Gastroesophageal sphincter (tissue), 4 donors: Measurements from ENCODE around the gene KCNMA1. TPM values are rescaled to one million over a fixed set of nuclear protein-coding genes. Genes with fewer than 3 reads are reported as not detected.

Experiments
- ATAC-seq: fragments of 150-250 bp; one replicate; pipeline ENCODE4 v1.9.1; 2016; ENCODE audit warnings: mild to moderate bottlenecking, moderate library complexity
- H3K27ac ChIP-seq, 4 donors: fragments of 200-600 bp; sonication (generic) in 3 of 4; 1 replicate in 3 of 4; 2 replicates in 1 of 4; pipeline ENCODE4 v1.5.1; 2016 to 2019
- H3K27me3 ChIP-seq: fragments of 200-600 bp; sonication (generic); one replicate; pipeline ENCODE4 v1.5.1; 2019
- H3K36me3 ChIP-seq, 2 donors: fragments of 200-600 bp; sonication (generic); one replicate each; pipeline ENCODE4 v1.5.1; 2019; ENCODE audit warnings: control low read depth in 1 of 2
- H3K4me1 ChIP-seq, 3 donors: fragments of 200-600 bp; sonication (generic); 1 replicate in 2 of 3; 2 replicates in 1 of 3; pipeline ENCODE4 v1.5.1; 2016 to 2019; ENCODE audit warnings: control low read depth in 2 of 3
- H3K4me3 ChIP-seq, 2 donors: fragments of 200-600 bp; sonication (generic); one replicate each; pipeline ENCODE4 v1.5.1; 2019; ENCODE audit warnings: mild to moderate bottlenecking in 1 of 2, moderate library complexity in 1 of 2
- H3K9me3 ChIP-seq, 3 donors: fragments of 200-600 bp; sonication (generic); one replicate each; pipeline ENCODE4 v1.5.1; 2017 to 2019; ENCODE audit warnings: control low read depth in 2 of 3
- CTCF ChIP-seq, 4 experiments: fragments of 200-600 bp in 2 of 4; fragments of 450-650 bp in 2 of 4; sonication (generic) in 1 of 4; IDR thresholded peaks; one replicate each; pipeline ENCODE4 v1.5.1; 2017 to 2019; ENCODE audit warnings: antibody characterized with exemption in 4 of 4, mild to moderate bottlenecking in 2 of 4, moderate library complexity in 2 of 4
- EP300 ChIP-seq: sonication (generic); formaldehyde crosslinking; IDR thresholded peaks from one replicate; pipeline ENCODE4 v1.6.1; 2017; ENCODE audit warnings: antibody characterized with exemption, mild to moderate bottlenecking
- POLR2A ChIP-seq, 2 donors: fragments of 450-650 bp; IDR thresholded peaks; one replicate each; pipeline ENCODE4 v1.6.1; 2017; ENCODE audit warnings: antibody characterized with exemption in 2 of 2, mild to moderate bottlenecking in 2 of 2, moderate library complexity in 1 of 2
- POLR2AphosphoS5 ChIP-seq: sonication (generic); formaldehyde crosslinking; IDR thresholded peaks from one replicate; pipeline ENCODE4 v1.6.1; 2017; ENCODE audit warnings: antibody characterized with exemption
- WGBS, 2 donors: methylation state at CpG; one replicate each; pipeline ENCODE4 v1.1.5; 2018; ENCODE audit warnings: low coverage in 1 of 2; 5-methylcytosine and 5-hydroxymethylcytosine counted together
- total RNA-seq, 4 donors: library from RNA; depleted of rRNA; stranded (reverse); fragments of >200 nt; gene quantifications; one replicate each; pipeline ENCODE4 v1.1.0, GENCODE V29; 2016

The KCNMA1 gene
- total RNA-seq, 4 donors from 2014 or later: 168 to 389 (median 323) TPM

DNA sequence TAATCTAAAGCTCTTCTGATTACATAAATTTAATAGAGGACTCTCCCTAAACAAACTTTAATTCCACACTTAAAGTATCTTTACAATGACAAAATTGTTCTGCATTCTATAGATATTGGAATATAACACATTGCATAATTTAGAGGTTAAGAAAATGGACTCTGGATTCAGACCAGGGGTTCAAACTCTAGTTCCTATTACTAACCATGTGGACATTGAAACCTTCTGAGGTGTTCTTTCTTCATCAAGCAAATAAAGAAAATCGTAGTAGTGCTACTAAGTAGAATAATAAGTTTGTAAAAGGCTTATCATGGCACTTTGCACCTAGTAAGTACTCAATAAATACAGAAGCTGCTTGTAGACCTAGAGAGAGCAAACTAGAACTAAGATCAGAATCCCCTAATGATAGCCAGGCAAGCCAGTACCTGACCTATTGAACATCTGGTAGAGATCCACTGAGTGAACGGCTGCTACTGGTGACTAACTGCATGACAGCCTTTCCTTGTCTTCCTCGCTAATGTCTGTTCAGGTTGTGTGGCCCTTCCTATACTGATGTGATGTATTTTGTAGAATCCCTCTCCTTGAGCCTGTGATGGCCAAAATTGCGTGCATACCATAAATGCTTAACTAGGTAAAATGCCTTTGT is 430.3 kb downstream of the KCNMA1 start:
- Histone ChIP-seq H3K4me3 (no peak overlapping the region), H3K9me3 (no peaks in the 10 kb centered on the region), H3K27me3 (no peaks in the 10 kb centered on the region), H3K4me1 (peaks cover 0 to 25% (median 6%) of the 10 kb centered on the region in 3 donors), H3K36me3 (no peaks in the 10 kb centered on the region), H3K27ac (peak overlapping the region; percentile 3 to 74 (median 72))
- 39 to 47% methylated on average over 3 to 4 of the region's 4 CpGs for WGBS, 2 donors
- no peak for ATAC-seq
- TF ChIP-seq EP300: no peak
- TF ChIP-seq POLR2AphosphoS5: no peak
- no peak for TF ChIP-seq CTCF (IDR thresholded peaks at IDR 0.05)
- no peak for TF ChIP-seq POLR2A (IDR thresholded peaks at IDR 0.05)

- H3K36me3 ChIP-seq: no peaks in the 10 kb centered on the region
- WGBS, 2 donors: 64 to 90% methylated on average over 2 of the region's 2 CpGs
- no peak for ATAC-seq
- H3K27ac ChIP-seq: peak overlapping the region in 1 of 4 donors; percentile 89
- no peak overlapping the region for H3K4me3 ChIP-seq
- no peaks in the 10 kb centered on the region for H3K9me3 ChIP-seq
- H3K27me3 ChIP-seq: no peaks in the 10 kb centered on the region
- no peak for TF ChIP-seq POLR2A (IDR thresholded peaks at IDR 0.05)
- TF ChIP-seq EP300: no peak
- no peak for TF ChIP-seq CTCF (IDR thresholded peaks at IDR 0.05)
- no peak for TF ChIP-seq POLR2AphosphoS5
- H3K4me1 ChIP-seq: peaks cover 0 to 40% (median 10%) of the 10 kb centered on the region in 3 donors
These were observed 432.5 kb downstream of the KCNMA1 start for GRCh38 chr10:77205135-77205534.

DNA sequence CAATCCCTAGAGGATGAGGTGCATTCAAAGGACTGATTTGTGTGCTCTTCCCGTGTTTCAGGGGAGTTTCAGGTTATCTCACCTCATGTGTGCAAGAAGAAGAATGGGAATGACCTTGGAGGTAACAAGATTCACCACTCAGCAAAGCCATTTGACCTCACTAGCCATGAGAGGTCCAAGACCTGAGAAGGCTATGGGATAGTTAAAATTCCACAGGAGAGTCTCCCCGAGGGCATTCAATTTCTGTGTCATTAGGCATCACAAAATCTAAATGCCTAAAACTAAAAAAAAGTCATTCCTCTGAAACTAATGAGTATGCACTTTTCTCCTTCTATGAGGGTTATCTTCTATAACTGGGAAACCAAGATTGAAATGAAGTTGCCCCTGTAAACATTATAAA is 433.4 kb downstream of the KCNMA1 start:
- Histone ChIP-seq H3K27ac (peak overlapping the region in 1 of 4 donors; percentile 89), H3K27me3 (no peaks in the 10 kb centered on the region), H3K4me1 (peaks cover 0 to 44% (median 10%) of the 10 kb centered on the region in 3 donors), H3K4me3 (no peak overlapping the region), H3K9me3 (no peaks in the 10 kb centered on the region), H3K36me3 (no peaks in the 10 kb centered on the region)
- no peak for ATAC-seq
- TF ChIP-seq POLR2A (IDR thresholded peaks at IDR 0.05): no peak
- TF ChIP-seq CTCF (IDR thresholded peaks at IDR 0.05): no peak
- TF ChIP-seq POLR2AphosphoS5: no peak
- TF ChIP-seq EP300: no peak
- 67 to 71% methylated on average over 2 of the region's 2 CpGs for WGBS, 2 donors

DNA sequence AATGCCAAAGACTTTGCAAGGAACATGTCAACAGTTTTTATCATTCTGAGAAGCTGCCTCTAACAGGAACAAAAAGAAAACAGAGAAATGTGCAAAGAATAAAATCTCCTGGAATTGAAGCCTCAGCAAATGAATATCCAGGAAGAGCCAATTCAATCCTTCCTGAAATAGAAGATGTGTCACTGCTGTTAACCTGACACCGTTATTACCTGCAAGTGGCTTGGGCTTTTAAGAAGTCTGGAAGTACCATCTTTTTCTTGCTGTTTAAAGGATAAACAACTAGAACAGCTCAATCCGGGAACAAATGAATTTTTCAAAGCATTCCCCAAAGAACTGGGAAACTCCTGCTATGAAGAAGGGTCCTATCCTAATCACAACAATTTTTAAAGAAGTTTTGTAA is 434.8 kb downstream of the KCNMA1 start:
- TF ChIP-seq CTCF (IDR thresholded peaks at IDR 0.05) (no peak), POLR2AphosphoS5 (no peak), EP300 (no peak), POLR2A (IDR thresholded peaks at IDR 0.05) (no peak)
- H3K36me3 ChIP-seq: no peaks in the 10 kb centered on the region
- no peaks in the 10 kb centered on the region for H3K27me3 ChIP-seq
- peak overlapping the region; percentile 29 to 89 (median 68) for H3K27ac ChIP-seq
- WGBS, 2 donors: 20 to 55% methylated on average over 1 to 2 of the region's 2 CpGs
- ATAC-seq: no peak
- H3K4me1 ChIP-seq: peaks cover 0 to 41% (median 10%) of the 10 kb centered on the region in 3 donors
- no peaks in the 10 kb centered on the region for H3K9me3 ChIP-seq
- H3K4me3 ChIP-seq: no peak overlapping the region
